ENCODE measurements around the gene BCAS3.

The BCAS3 gene

DNA sequence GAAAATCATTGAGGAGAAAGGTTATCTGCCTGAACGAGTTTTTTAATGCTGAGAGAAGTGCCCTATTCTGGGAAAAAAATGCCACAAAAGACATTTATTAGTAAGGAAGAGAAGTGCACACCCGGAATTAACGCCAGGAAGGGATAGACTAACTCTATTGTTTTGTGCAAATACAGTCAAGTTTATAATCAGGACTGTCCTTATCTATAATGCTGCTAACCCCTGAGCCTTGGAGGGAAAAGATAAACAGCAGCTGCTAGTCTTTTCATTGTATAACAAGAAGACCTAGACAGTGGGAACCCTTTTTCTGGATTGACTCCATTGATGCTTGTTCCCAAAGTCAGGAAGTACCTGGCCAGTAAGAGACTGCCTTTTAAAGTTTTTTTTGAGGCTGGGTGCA is 26.5 kb downstream of the BCAS3 start:
- POLR2A ChIA-PET: no interaction called here
- CTCF ChIA-PET: interaction anchor here (0.9 kb wide), 1 partner anchor 17 kb away, joined by 3 read pairs; no protein-coding TSS in a partner anchor

DNA sequence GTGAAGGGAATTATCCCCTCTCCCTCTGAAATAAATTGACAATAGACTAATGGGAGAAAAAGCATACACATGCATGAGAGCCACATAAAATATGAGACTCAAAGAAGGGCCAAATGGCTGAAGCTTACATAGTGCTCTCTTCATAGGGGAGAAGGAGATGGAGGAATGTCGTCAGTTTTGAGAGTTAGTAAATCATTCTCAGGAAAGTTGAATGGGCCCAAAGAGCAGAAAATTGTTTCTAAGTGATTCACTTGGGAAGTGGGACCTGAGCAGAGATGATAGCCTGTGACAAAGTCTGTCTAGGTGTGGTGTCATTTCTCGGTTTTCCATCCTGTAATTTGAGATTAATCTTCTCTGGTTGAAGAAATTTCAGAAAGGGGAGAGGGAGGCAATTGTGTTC is 35.0 kb downstream of the BCAS3 start:
- DNase-seq (ENCODE audit: extremely low spot score): no peak
- no peak for TF ChIP-seq CTBP1 (IDR thresholded peaks at IDR 0.05; ENCODE audit: borderline replicate concordance)
- TF ChIP-seq ZNF384 (IDR thresholded peaks at IDR 0.05): no peak
- no peak for TF ChIP-seq SUZ12 (IDR thresholded peaks at IDR 0.05)
- no peak for TF ChIP-seq FOXA1 (IDR thresholded peaks at IDR 0.05)
- TF ChIP-seq ARNT (IDR thresholded peaks at IDR 0.05): no peak
- no peak for TF ChIP-seq SP1 (IDR thresholded peaks at IDR 0.05)
- TF ChIP-seq TARDBP (IDR thresholded peaks at IDR 0.05): no peak
- no peak for TF ChIP-seq FOXK2 (IDR thresholded peaks at IDR 0.05)
- TF ChIP-seq L3MBTL2 (conservative IDR thresholded peaks at IDR 0.05): no peak
- TF ChIP-seq NFRKB (IDR thresholded peaks at IDR 0.05): no peak
- no peak for TF ChIP-seq LEF1 (IDR thresholded peaks at IDR 0.05; ENCODE audit: borderline replicate concordance)
- TF ChIP-seq, protein P1, sequence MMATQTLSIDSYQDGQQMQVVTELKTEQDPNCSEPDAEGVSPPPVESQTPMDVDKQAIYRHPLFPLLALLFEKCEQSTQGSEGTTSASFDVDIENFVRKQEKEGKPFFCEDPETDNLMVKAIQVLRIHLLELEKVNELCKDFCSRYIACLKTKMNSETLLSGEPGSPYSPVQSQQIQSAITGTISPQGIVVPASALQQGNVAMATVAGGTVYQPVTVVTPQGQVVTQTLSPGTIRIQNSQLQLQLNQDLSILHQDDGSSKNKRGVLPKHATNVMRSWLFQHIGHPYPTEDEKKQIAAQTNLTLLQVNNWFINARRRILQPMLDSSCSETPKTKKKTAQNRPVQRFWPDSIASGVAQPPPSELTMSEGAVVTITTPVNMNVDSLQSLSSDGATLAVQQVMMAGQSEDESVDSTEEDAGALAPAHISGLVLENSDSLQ (IDR thresholded peaks at IDR 0.05): no peak
- no peak for TF ChIP-seq HDGF (IDR thresholded peaks at IDR 0.05; ENCODE audit: borderline replicate concordance)
- TF ChIP-seq ELF4 (IDR thresholded peaks at IDR 0.05): no peak
- TF ChIP-seq BHLHE40 (IDR thresholded peaks at IDR 0.05; ENCODE audit: borderline replicate concordance): no peak
- no peak for TF ChIP-seq FOXM1 (IDR thresholded peaks at IDR 0.05; ENCODE audit: borderline replicate concordance)
- ChIA-PET POLR2A (no interaction called here), CTCF (interaction anchor here (1.2 kb wide), 1 partner anchor 8 kb away, joined by 3 read pairs; no protein-coding TSS in a partner anchor)

More for the DNA sequence above, 26.5 kb downstream of the BCAS3 start:
- no peak for TF ChIP-seq SP1 (IDR thresholded peaks at IDR 0.05)
- TF ChIP-seq ZNF384 (IDR thresholded peaks at IDR 0.05): no peak
- TF ChIP-seq LEF1 (IDR thresholded peaks at IDR 0.05; ENCODE audit: borderline replicate concordance): no peak
- TF ChIP-seq L3MBTL2 (conservative IDR thresholded peaks at IDR 0.05): no peak
- TF ChIP-seq FOXA1 (IDR thresholded peaks at IDR 0.05): no peak
- TF ChIP-seq FOXM1 (IDR thresholded peaks at IDR 0.05; ENCODE audit: borderline replicate concordance): no peak
- no peak for TF ChIP-seq HDGF (IDR thresholded peaks at IDR 0.05; ENCODE audit: borderline replicate concordance)
- no peak for TF ChIP-seq SUZ12 (IDR thresholded peaks at IDR 0.05)
- no peak for TF ChIP-seq CTBP1 (IDR thresholded peaks at IDR 0.05; ENCODE audit: borderline replicate concordance)
- TF ChIP-seq NFRKB (IDR thresholded peaks at IDR 0.05): no peak
- TF ChIP-seq FOXK2 (IDR thresholded peaks at IDR 0.05): no peak
- no peak for TF ChIP-seq BHLHE40 (IDR thresholded peaks at IDR 0.05; ENCODE audit: borderline replicate concordance)
- no peak for TF ChIP-seq ARNT (IDR thresholded peaks at IDR 0.05)
- TF ChIP-seq, protein P1 (IDR thresholded peaks at IDR 0.05): no peak
- TF ChIP-seq ELF4 (IDR thresholded peaks at IDR 0.05): no peak
- TF ChIP-seq TARDBP (IDR thresholded peaks at IDR 0.05): no peak
- no peak for DNase-seq (ENCODE audit: extremely low spot score)

DNA sequence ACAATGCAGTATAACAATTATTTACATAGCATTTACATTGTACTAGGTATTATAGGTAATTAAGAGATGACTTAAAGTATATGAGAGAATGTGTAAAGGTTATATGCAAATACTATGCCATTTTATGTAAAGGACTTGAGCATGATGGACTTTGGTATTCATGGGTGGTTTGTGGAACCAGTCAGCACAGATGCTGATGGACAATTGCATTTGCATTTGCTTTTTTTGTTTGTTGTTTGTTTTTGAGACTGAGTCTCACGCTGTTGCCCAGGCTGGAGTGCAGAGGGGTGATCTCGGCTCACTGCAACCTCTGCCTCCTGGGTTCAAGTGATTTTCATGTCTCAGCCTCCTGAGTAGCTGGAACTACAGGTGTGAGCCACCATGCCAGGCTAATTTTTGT is 36.0 kb downstream of the BCAS3 start:
- ChIA-PET POLR2A (no interaction called here), CTCF (no interaction called here)
- DNase-seq (ENCODE audit: extremely low spot score): no peak
- TF ChIP-seq FOXM1 (IDR thresholded peaks at IDR 0.05; ENCODE audit: borderline replicate concordance) (no peak), L3MBTL2 (conservative IDR thresholded peaks at IDR 0.05) (no peak), SP1 (IDR thresholded peaks at IDR 0.05) (no peak), FOXK2 (IDR thresholded peaks at IDR 0.05) (no peak), SUZ12 (IDR thresholded peaks at IDR 0.05) (no peak), HDGF (IDR thresholded peaks at IDR 0.05; ENCODE audit: borderline replicate concordance) (no peak), TARDBP (IDR thresholded peaks at IDR 0.05) (no peak), FOXA1 (IDR thresholded peaks at IDR 0.05) (no peak), NFRKB (IDR thresholded peaks at IDR 0.05) (no peak), ARNT (IDR thresholded peaks at IDR 0.05) (no peak), ELF4 (IDR thresholded peaks at IDR 0.05) (no peak), BHLHE40 (IDR thresholded peaks at IDR 0.05; ENCODE audit: borderline replicate concordance) (no peak), ZNF384 (IDR thresholded peaks at IDR 0.05) (no peak), LEF1 (IDR thresholded peaks at IDR 0.05; ENCODE audit: borderline replicate concordance) (no peak), CTBP1 (IDR thresholded peaks at IDR 0.05; ENCODE audit: borderline replicate concordance) (no peak)
- TF ChIP-seq, protein P1 (IDR thresholded peaks at IDR 0.05): no peak

DNA sequence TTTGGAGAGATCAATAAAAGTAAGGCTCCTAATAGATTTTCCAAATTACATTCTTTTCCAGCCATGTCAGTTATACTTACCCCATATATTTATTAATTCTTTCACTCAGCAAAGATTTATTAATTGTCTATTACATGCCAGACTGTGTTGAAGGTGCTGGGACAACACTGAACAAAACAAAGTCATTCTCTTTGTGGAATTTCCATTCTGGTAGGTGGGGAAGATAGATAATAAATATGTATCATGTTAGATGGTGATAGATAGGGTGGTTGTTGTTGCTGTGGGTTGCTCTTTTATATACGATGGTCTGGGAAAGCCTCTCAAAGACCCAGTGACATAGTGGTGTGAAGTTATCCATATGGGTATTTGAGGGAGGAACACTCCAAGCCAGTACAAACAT is 39.1 kb downstream of the BCAS3 start:
- no peak for DNase-seq (ENCODE audit: extremely low spot score)
- ChIA-PET CTCF (no interaction called here), POLR2A (no interaction called here)
- TF ChIP-seq NFRKB (IDR thresholded peaks at IDR 0.05) (no peak), ARNT (IDR thresholded peaks at IDR 0.05) (no peak), LEF1 (IDR thresholded peaks at IDR 0.05; ENCODE audit: borderline replicate concordance) (no peak), SP1 (IDR thresholded peaks at IDR 0.05) (no peak), L3MBTL2 (conservative IDR thresholded peaks at IDR 0.05) (no peak), ZNF384 (IDR thresholded peaks at IDR 0.05) (no peak), SUZ12 (IDR thresholded peaks at IDR 0.05) (no peak), HDGF (IDR thresholded peaks at IDR 0.05; ENCODE audit: borderline replicate concordance) (no peak), TARDBP (IDR thresholded peaks at IDR 0.05) (no peak), CTBP1 (IDR thresholded peaks at IDR 0.05; ENCODE audit: borderline replicate concordance) (no peak), ELF4 (IDR thresholded peaks at IDR 0.05) (no peak), FOXK2 (IDR thresholded peaks at IDR 0.05) (no peak)
- TF ChIP-seq, protein P1 (IDR thresholded peaks at IDR 0.05): no peak

DNA sequence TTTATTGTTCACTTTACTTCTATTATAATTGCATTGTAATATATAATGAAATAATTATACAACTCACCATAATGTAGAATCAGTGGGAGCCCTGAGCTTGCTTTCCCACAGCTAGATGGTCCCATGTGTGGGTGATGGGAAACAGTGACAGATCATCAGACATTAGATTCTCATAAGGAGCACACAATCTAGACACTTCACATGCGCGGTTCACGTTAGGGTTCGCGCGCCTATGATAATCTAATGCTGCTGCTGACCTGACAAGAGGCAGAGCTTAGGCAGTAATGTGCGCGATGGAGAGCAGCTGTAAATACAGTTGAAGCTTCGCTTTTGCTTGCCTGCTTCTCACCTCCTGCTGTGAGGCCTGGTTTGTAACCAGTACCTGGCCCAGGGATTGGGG is 40.2 kb downstream of the BCAS3 start:
- DNase-seq (ENCODE audit: extremely low spot score): no peak
- ChIA-PET CTCF (interaction anchor here (1.2 kb wide), 1 partner anchor 681 kb away, joined by 3 read pairs; the partner anchor contains the start of gene TBX2), POLR2A (interaction anchor here (0.6 kb wide), 1 partner anchor 21 kb away, joined by 3 read pairs; no protein-coding TSS in a partner anchor)
- TF ChIP-seq CTBP1 (IDR thresholded peaks at IDR 0.05; ENCODE audit: borderline replicate concordance): no peak
- TF ChIP-seq, protein P1 (IDR thresholded peaks at IDR 0.05): no peak
- no peak for TF ChIP-seq SUZ12 (IDR thresholded peaks at IDR 0.05)
- TF ChIP-seq TARDBP (IDR thresholded peaks at IDR 0.05): no peak
- TF ChIP-seq ELF4 (IDR thresholded peaks at IDR 0.05): no peak
- no peak for TF ChIP-seq FOXK2 (IDR thresholded peaks at IDR 0.05)
- no peak for TF ChIP-seq SP1 (IDR thresholded peaks at IDR 0.05)
- TF ChIP-seq FOXM1 (IDR thresholded peaks at IDR 0.05; ENCODE audit: borderline replicate concordance): no peak
- no peak for TF ChIP-seq ARNT (IDR thresholded peaks at IDR 0.05)
- no peak for TF ChIP-seq NFRKB (IDR thresholded peaks at IDR 0.05)
- no peak for TF ChIP-seq HDGF (IDR thresholded peaks at IDR 0.05; ENCODE audit: borderline replicate concordance)
- no peak for TF ChIP-seq LEF1 (IDR thresholded peaks at IDR 0.05; ENCODE audit: borderline replicate concordance)
- TF ChIP-seq FOXA1 (IDR thresholded peaks at IDR 0.05): no peak
